Purkinje cell (primary cell): ENCODE data around the gene TBRG1. TPM values are rescaled to one million over a fixed set of nuclear protein-coding genes. Genes with fewer than 3 reads are reported as not detected.

Experiments used
- polyA plus RNA-seq: library from polyadenylated mRNA; unstranded; fragments of >200 nt; fragmentation: Nextera tagmentation; gene quantifications from 2 replicates; pipeline ENCODE4 v1.2.1, GENCODE V29; 2014

The TBRG1 gene, protein sequence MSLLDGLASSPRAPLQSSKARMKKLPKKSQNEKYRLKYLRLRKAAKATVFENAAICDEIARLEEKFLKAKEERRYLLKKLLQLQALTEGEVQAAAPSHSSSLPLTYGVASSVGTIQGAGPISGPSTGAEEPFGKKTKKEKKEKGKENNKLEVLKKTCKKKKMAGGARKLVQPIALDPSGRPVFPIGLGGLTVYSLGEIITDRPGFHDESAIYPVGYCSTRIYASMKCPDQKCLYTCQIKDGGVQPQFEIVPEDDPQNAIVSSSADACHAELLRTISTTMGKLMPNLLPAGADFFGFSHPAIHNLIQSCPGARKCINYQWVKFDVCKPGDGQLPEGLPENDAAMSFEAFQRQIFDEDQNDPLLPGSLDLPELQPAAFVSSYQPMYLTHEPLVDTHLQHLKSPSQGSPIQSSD
- polyA plus RNA-seq: 14.2 and 20.6 TPM in 2 replicates

DNA sequence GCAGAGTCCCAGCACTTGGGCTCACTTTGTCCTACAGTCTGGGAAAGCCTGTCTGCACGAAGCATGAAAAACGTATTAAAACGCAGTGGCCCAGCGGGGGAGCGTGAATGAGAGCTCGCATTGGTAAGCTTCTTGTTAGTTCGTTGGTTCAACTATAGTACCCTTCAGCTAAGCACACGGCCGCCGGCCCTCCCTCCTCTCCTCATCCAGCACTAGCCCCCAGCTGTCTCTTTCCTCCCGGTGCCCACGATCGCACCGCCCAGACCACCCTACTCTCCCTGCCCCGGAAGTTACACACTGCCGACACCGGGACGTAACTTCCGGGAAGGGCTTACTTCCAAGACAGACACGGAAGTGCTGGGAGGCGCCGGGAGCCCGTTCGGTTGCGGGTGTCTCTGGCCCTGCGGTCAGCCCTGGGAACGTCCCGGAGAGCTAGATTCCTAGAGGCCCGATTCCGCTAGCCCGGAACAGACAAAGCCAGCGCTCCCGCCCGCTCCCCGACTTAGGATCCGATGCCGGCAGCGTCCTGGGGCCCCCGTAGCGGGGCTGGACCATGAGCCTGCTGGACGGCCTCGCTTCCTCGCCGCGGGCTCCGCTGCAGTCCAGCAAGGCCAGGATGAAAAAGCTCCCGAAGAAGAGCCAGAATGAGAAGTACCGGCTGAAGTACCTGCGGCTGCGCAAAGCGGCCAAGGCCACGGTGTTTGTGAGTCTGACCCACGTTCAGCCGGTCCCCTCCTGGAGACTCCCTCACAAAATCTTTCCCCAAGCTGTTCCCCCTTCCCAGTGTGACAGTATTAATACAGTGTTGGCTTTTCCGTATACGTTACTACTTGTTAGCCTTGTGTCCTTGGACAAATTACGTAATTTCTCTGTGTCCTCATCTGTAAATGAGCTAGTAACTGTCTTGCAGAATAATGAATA is at the start of gene TBRG1:
TSS of gene TBRG1 (plus strand) at position 334 of the 921 bp plus-strand sequence. CDS start at position 554, 220 bp downstream.

GRCh38 chr11:124611064-124611463 is 11.6 kb upstream of the TBRG1 start, which contains the start of gene PANX3:
PANX3 (plus strand) TSS chr11:124611428; CDS start chr11:124611557, 129 bp downstream.

GRCh38 chr11:124673333-124674167 is 50.9 kb downstream of the TBRG1 start, which contains the start of the genes SIAE and SPA17:
SIAE (minus strand) TSS chr11:124673739; CDS start chr11:124673708, 31 bp downstream.
SPA17 (plus strand) TSS chr11:124673904; CDS start chr11:124675265, 1,361 bp downstream.

Other genes with a start within 250 kb of the TBRG1 start
- gene OR8B2, start 238.4 kb upstream of the TBRG1 start, polyA plus RNA-seq: not detected in 2 replicates
- not detected in 2 replicates for gene OR8B3, start 223.8 kb upstream of the TBRG1 start, polyA plus RNA-seq
- not detected in 2 replicates for gene OR8B4, start 198.0 kb upstream of the TBRG1 start, polyA plus RNA-seq
- 0.35 and 0.56 TPM in 2 replicates for gene OR8B8, start 177.2 kb upstream of the TBRG1 start, polyA plus RNA-seq
- not detected in 2 replicates for gene OR8B12, start 79.2 kb upstream of the TBRG1 start, polyA plus RNA-seq
- not detected in 2 replicates for gene OR8A1, start 52.9 kb upstream of the TBRG1 start, polyA plus RNA-seq
- not detected in 2 replicates for gene PANX3, start 11.4 kb upstream of the TBRG1 start, polyA plus RNA-seq
- gene SIAE, start 50.9 kb downstream of the TBRG1 start, polyA plus RNA-seq: 72.2 and 84.2 TPM in 2 replicates
- gene SPA17, start 51.0 kb downstream of the TBRG1 start, polyA plus RNA-seq: 68.9 and 70.3 TPM in 2 replicates
- gene NRGN, start 117.1 kb downstream of the TBRG1 start, polyA plus RNA-seq: 0.62 and 10.0 TPM in 2 replicates
- not detected in 2 replicates for gene VSIG2, start 129.4 kb downstream of the TBRG1 start, polyA plus RNA-seq
- gene ESAM, start 139.4 kb downstream of the TBRG1 start, polyA plus RNA-seq: 0.48 TPM in 1 of 2 replicates, not detected in the other
- 3.1 and 5.2 TPM in 2 replicates for gene MSANTD2, start 177.5 kb downstream of the TBRG1 start, polyA plus RNA-seq
- gene ROBO3, start 242.6 kb downstream of the TBRG1 start, polyA plus RNA-seq: 0.97 and 1.2 TPM in 2 replicates